Measurements from ENCODE around the gene PTPRG.

Gene PTPRG

DNA sequence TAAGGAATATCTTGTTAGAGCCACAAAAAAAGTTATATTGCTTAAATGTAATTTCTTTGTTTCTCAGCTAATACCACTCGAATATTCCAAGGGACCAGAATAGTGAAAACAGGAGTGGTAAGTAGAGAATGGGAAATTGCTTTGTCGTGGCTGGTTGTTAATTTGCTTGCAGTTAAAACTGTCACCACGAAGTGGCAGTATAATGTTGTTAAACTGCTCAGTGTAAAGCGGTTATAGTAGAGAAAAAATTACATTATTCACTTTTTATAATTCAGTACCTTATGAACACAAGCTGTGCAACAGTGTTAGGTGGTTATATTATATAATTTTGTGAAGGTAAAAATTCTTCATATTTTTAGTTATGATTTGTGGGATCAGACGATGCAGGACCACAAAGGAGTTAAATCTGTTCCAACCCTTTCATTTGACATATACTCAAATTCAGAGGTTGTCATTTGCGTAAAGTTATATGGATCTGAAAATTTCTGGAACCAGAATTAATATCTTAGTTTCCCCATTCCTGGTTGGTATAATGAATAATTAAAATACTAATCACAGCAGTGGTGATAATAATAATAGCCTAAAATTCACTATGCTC, 640.2 kb downstream of the PTPRG start:
- no peak for DNase-seq (ENCODE audit: extremely low read depth, low read depth)
- TF ChIP-seq, protein P1, sequence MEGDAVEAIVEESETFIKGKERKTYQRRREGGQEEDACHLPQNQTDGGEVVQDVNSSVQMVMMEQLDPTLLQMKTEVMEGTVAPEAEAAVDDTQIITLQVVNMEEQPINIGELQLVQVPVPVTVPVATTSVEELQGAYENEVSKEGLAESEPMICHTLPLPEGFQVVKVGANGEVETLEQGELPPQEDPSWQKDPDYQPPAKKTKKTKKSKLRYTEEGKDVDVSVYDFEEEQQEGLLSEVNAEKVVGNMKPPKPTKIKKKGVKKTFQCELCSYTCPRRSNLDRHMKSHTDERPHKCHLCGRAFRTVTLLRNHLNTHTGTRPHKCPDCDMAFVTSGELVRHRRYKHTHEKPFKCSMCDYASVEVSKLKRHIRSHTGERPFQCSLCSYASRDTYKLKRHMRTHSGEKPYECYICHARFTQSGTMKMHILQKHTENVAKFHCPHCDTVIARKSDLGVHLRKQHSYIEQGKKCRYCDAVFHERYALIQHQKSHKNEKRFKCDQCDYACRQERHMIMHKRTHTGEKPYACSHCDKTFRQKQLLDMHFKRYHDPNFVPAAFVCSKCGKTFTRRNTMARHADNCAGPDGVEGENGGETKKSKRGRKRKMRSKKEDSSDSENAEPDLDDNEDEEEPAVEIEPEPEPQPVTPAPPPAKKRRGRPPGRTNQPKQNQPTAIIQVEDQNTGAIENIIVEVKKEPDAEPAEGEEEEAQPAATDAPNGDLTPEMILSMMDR (IDR thresholded peaks at IDR 0.05; ENCODE audit: low read depth, low read length), result peak; percentile 54

DNA sequence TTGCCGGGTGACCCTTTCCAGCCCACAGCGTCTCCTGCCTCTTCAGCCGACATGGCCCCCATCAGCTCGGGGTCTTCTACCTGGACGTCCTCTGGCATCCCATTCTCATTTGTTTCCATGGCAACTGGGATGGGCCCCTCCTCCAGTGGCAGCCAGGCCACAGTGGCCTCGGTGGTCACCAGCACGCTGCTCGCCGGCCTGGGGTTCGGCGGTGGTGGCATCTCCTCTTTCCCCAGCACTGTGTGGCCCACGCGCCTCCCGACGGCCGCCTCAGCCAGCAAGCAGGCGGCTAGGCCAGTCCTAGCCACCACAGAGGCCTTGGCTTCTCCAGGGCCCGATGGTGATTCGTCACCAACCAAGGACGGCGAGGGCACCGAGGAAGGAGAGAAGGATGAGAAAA, 641.8 kb downstream of the PTPRG start:
- TF ChIP-seq, protein P1 (IDR thresholded peaks at IDR 0.05; ENCODE audit: low read depth, low read length), result no peak
- no peak for DNase-seq (ENCODE audit: extremely low read depth, low read depth)

DNA sequence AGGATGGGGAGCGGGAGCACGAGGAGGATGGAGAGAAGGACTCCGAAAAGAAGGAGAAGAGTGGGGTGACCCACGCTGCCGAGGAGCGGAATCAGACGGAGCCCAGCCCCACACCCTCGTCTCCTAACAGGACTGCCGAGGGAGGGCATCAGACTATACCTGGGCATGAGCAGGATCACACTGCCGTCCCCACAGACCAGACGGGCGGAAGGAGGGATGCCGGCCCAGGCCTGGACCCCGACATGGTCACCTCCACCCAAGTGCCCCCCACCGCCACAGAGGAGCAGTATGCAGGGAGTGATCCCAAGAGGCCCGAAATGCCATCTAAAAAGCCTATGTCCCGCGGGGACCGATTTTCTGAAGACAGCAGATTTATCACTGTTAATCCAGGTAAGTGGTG, 642.2 kb downstream of the PTPRG start:
- no peak for DNase-seq (ENCODE audit: extremely low read depth, low read depth)
- TF ChIP-seq, protein P1 (IDR thresholded peaks at IDR 0.05; ENCODE audit: low read depth, low read length), result no peak

DNA sequence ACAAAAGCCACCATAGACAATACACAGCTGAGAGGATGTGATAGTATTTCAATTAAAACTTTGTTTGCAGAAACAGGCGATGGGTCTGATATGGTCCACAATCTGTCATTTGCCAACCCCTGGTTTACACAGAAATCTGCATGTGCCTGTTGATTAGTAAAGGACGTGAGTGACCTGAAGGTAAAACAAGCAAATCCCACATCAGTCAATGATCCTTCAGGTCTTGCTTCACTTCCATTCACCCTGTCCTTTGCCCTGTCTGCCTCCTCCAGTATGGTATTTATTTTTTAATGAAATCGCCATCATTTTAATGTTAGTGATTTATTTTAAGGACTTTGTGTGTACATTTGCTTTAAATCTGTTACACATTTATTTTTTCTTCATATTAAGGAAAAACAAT, 645.8 kb downstream of the PTPRG start:
- TF ChIP-seq, protein P1 (IDR thresholded peaks at IDR 0.05; ENCODE audit: low read depth, low read length), result no peak

DNA sequence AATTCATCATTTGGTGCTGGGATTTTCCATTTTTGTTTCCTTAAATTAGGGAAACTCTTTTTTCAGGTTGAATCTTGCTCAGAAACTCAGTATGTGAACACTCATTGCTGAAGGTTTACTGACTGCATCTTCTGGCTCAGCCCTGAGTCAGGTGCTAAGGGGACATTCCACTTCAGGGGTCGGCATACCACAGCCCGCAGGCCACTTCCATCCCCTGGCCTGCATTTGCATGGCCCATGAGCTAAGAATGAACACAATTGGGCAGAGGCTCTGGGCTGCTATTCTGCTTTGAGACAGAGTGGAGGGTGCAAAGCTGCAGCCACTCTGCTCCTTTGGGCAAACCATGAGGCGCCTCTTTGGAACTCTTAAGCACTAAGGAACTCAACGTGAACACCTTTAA, 647.0 kb downstream of the PTPRG start:
- no peak for DNase-seq (ENCODE audit: extremely low read depth, low read depth)
- TF ChIP-seq, protein P1 (IDR thresholded peaks at IDR 0.05; ENCODE audit: low read depth, low read length), result no peak

More for the DNA sequence above, 645.8 kb downstream of the PTPRG start:
- no peak for DNase-seq (ENCODE audit: extremely low read depth, low read depth)

DNA sequence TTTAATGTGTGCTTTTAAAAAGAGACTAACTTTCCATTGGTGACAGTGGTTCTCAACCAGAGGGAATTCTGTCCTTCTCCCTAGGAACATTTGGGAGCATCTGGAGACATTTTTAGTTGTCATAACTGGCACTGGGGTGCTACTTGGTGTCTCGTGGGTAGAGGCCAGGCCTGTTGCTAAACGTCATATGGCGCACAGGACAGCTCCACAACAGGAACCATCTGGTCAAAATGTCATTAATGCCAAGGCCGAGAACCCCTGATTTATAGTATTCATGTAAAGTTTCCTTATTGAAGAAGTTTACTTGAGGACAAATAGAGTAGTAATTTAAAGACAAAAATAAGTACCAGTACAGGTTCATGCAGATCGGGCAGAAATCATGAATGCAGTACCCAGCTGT, 647.7 kb downstream of the PTPRG start:
- DNase-seq (ENCODE audit: extremely low read depth, low read depth), result no peak
- TF ChIP-seq, protein P1 (IDR thresholded peaks at IDR 0.05; ENCODE audit: low read depth, low read length), result no peak

DNA sequence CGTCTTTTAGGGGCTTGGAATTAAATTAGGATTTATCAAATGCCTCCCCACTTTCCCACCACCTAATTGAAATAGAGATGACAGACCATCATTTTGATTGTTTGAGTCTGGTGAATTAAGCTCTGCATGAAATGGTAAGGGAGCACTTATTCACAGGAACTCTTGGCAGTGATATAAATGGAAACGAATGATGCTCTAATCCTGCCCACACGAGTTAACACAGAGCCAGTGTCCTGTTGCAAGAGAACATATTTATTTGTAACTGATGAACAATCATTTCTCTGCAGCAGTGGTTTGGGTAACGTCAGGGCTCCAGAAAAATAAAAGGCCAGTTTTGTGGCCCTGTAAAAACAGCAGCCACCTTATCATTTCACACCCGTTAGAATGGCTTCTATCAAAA, 648.6 kb downstream of the PTPRG start:
- DNase-seq (ENCODE audit: extremely low read depth, low read depth), result no peak
- TF ChIP-seq, protein P1 (IDR thresholded peaks at IDR 0.05; ENCODE audit: low read depth, low read length), result no peak
